HepG2 (cell line): Measurements from ENCODE around the gene CMIP. TPM values are rescaled to one million over a fixed set of nuclear protein-coding genes. Genes with fewer than 3 reads are reported as not detected.
A peak's percentile ranks its signal among the peaks of the same experiment; 100 is the strongest.

Source experiments
- ARID5B ChIP-seq: IDR thresholded peaks from 2 replicates; pipeline ENCODE4 v1.4.0; 2020; ENCODE audit warnings: mild to moderate bottlenecking, missing genetic modification reagents
- CCDC6 ChIP-seq: sonication (generic); formaldehyde crosslinking; IDR thresholded peaks from 2 replicates; pipeline ENCODE4 v1.8.1; 2022; ENCODE audit warnings: mild to moderate bottlenecking, missing genetic modification reagents, moderate library complexity
- DPF2 ChIP-seq: sonication (generic); formaldehyde crosslinking; IDR thresholded peaks from 2 replicates; pipeline ENCODE4 v1.4.0; 2020; ENCODE audit warnings: mild to moderate bottlenecking, low read depth, missing genetic modification reagents, borderline replicate concordance
- E2F2 ChIP-seq: sonication (generic); formaldehyde crosslinking; IDR thresholded peaks from 2 replicates; pipeline ENCODE4 v1.4.0; 2020; ENCODE audit warnings: missing genetic modification reagents, borderline replicate concordance
- GATAD1 ChIP-seq: IDR thresholded peaks from 2 replicates; pipeline ENCODE4 v1.6.1; 2016; ENCODE audit warnings: missing genetic modification reagents, missing compliant biosample characterization
- KAT2B ChIP-seq: fragments of 150-350 bp; IDR thresholded peaks from 2 replicates; pipeline ENCODE4 v1.6.1; 2014; ENCODE audit warnings: low read depth, low read length, borderline replicate concordance
- KDM4B ChIP-seq: sonication (generic); formaldehyde crosslinking; IDR thresholded peaks from 2 replicates; pipeline ENCODE4 v1.4.0; 2020; ENCODE audit warnings: missing genetic modification reagents
- KLF9 ChIP-seq: IDR thresholded peaks from 2 replicates; pipeline ENCODE4 v1.6.1; 2016; ENCODE audit warnings: low read depth
- MXI1 ChIP-seq: IDR thresholded peaks from 3 replicates; pipeline ENCODE4 v1.6.1; 2012; ENCODE audit warnings: low read depth, low read length, inconsistent platforms, borderline replicate concordance
- NR2F6 ChIP-seq, 2 experiments: IDR thresholded peaks; 2 replicates each; pipeline ENCODE4 v1.6.1; 2016; ENCODE audit warnings: antibody characterized with exemption in 1 of 2, mild to moderate bottlenecking in 1 of 2
- POLR2A ChIP-seq, 2 experiments: IDR thresholded peaks; 2 replicates each; pipeline ENCODE4 v1.6.1; 2011; ENCODE audit warnings: low read depth in 2 of 2, low read length in 2 of 2, mild to moderate bottlenecking in 1 of 2, moderate library complexity in 1 of 2; ENCODE audit not compliant: insufficient read depth in 1 of 2
- TBX2 ChIP-seq: sonication (generic); formaldehyde crosslinking; IDR thresholded peaks from 2 replicates; pipeline ENCODE4 v1.5.0; 2020; ENCODE audit warnings: missing genetic modification reagents, mild to moderate bottlenecking, borderline replicate concordance
- TERF1 ChIP-seq: sonication (generic); formaldehyde crosslinking; IDR thresholded peaks from 2 replicates; pipeline ENCODE4 v1.8.0; 2022; ENCODE audit warnings: mild to moderate bottlenecking, missing genetic modification reagents, moderate library complexity
- TFDP1 ChIP-seq: IDR thresholded peaks from 2 replicates; pipeline ENCODE4 v1.6.1; 2016; ENCODE audit warnings: missing compliant biosample characterization, missing genetic modification reagents, borderline replicate concordance
- ZBTB33 ChIP-seq: sonication (generic); formaldehyde crosslinking; IDR thresholded peaks from 2 replicates; pipeline ENCODE4 v1.4.0; 2020; ENCODE audit warnings: missing genetic modification reagents
- ZBTB7B ChIP-seq: sonication (generic); formaldehyde crosslinking; IDR thresholded peaks from 2 replicates; pipeline ENCODE4 v1.4.0; 2020; ENCODE audit warnings: missing genetic modification reagents
- ZIK1 ChIP-seq: sonication (generic); formaldehyde crosslinking; IDR thresholded peaks from 2 replicates; pipeline ENCODE4 v1.5.0; 2020; ENCODE audit warnings: mild to moderate bottlenecking, low read depth, missing genetic modification reagents, borderline replicate concordance
- ZNF572 ChIP-seq: sonication (generic); formaldehyde crosslinking; IDR thresholded peaks from 2 replicates; pipeline ENCODE4 v1.5.1; 2020; ENCODE audit warnings: mild to moderate bottlenecking, missing genetic modification reagents
- ZNF782 ChIP-seq: sonication (generic); formaldehyde crosslinking; IDR thresholded peaks from 2 replicates; pipeline ENCODE4 v1.4.0; 2020; ENCODE audit warnings: missing genetic modification reagents, mild to moderate bottlenecking, borderline replicate concordance
- polyA plus RNA-seq, 8 experiments: library from polyadenylated mRNA; depleted of rRNA in 3 of 8; stranded (reverse) in 7 of 8; unstranded in 1 of 8; fragments of >200 nt; fragmentation: Illumina TruSeq in 4 of 8; extraction: Trizol in 4 of 8; gene quantifications; 2 replicates each; pipeline versions ENCODE4 v1.2.1 to v1.2.3, GENCODE V29; 2011 to 2016; ENCODE audit warnings: low read depth in 4 of 8, missing spikeins in 1 of 8, mixed read lengths in 1 of 8; ENCODE audit not compliant: insufficient read depth in 1 of 8
- total RNA-seq, 5 experiments: library from RNA; depleted of rRNA; stranded (reverse); fragments of >200 nt; fragmentation: Illumina TruSeq; extraction: Trizol; gene quantifications; 2 replicates each; pipeline ENCODE4 v1.2.3, GENCODE V29; 2016; ENCODE audit warnings: low read depth in 1 of 5

The CMIP gene
- total and polyA plus RNA-seq, 2 of the 13 experiments (the other 11 are each of a cell fraction or from before 2014, with no cell fraction given), result 10.9 to 18.1 TPM

- TF ChIP-seq TERF1 (CRISPR knock-in tag) (no peak), NR2F6 (IDR thresholded peaks at IDR 0.05) (no peak), NR2F6 (CRISPR knock-in tag; IDR thresholded peaks at IDR 0.05) (peak; percentile 61; the same call in 1 of the 2 replicates), POLR2A (IDR thresholded peaks at IDR 0.05; ENCODE audit: insufficient read depth in 1 of 2, low read depth in 2 of 2, low read length in 2 of 2) (0 out of 4 replicates have a peak, but pooled peaks of 1 of the 2 experiments have one; percentile 29), MXI1 (peak; percentile 72; the same call in 1 of the 3 replicates), ZBTB7B (0 out of 2 replicates have a peak, but pooled peaks have one; percentile 20), ZNF572 (CRISPR knock-in tag) (no peak), CCDC6 (no peak), GATAD1 (no peak), ZBTB33 (peak; percentile 97), KDM4B (CRISPR knock-in tag) (no peak), TBX2 (CRISPR knock-in tag) (peak; percentile 67; the same call in 1 of the 2 replicates), ZNF782 (peak; percentile 52; the same call in 1 of the 2 replicates), DPF2 (CRISPR knock-in tag) (no peak), TFDP1 (CRISPR knock-in tag) (peak; percentile 59; the same call in 1 of the 2 replicates), ZIK1 (CRISPR knock-in tag) (peak; percentile 50; the same call in 1 of the 2 replicates), KAT2B (no peak), ARID5B (peak; percentile 71), E2F2 (CRISPR knock-in tag) (no peak), KLF9 (CRISPR knock-in tag) (no peak)
Measured at GRCh38 chr16:81532491-81533174, 88.0 kb downstream of the CMIP start (continued).
